ENCODE results near the gene OR14A2. TPM values are rescaled to one million over a fixed set of nuclear protein-coding genes. Genes with fewer than 3 reads are reported as not detected.

The OR14A2 gene
- total RNA-seq, 1 donor from 2014 or later: not detected

DNA sequence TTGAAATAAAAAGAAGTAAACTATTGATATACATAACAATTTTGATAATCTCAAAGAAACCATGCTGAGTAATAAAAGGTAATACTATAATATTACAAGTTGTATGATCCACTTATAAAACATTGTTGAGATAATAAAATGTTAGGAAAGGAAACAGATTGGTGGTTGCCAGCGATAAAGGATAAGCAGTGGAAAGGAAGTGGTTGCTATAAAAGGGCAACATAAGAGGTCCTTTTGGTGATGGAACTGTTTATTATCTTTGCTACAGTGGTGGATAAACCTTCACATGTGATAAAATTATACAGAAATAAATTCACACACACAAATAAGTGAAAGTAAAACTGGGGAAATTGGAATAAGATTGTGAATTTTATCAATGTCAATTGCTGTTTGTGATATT is 46.6 kb downstream of the OR14A2 start:
- Mint-ChIP-seq H3K4me1 (ENCODE audit: low read depth, unreplicated experiment) (no peaks in the 10 kb centered on the region), H3K27ac (ENCODE audit: unreplicated experiment) (no peak overlapping the region), H3K4me3 (ENCODE audit: unreplicated experiment) (no peak overlapping the region), H3K36me3 (ENCODE audit: low read depth, unreplicated experiment) (no peaks in the 10 kb centered on the region), H3K27me3 (ENCODE audit: low read depth, unreplicated experiment) (no peaks in the 10 kb centered on the region), H3K9me3 (ENCODE audit: unreplicated experiment) (no peaks in the 10 kb centered on the region)
- Histone ChIP-seq H3K36me3 (ENCODE audit: insufficient read depth, low read length) (no peaks in the 10 kb centered on the region), H3K4me3 (ENCODE audit: insufficient read depth, low read depth, low read length) (no peak overlapping the region), H3K27ac (ENCODE audit: low read depth, low read length) (no peak overlapping the region), H3K27me3 (ENCODE audit: insufficient read depth, low read length) (no peaks in the 10 kb centered on the region), H3K79me2 (ENCODE audit: insufficient read depth, low read length) (no peaks in the 10 kb centered on the region), H2AFZ (ENCODE audit: low read depth, low read length) (no peak overlapping the region), H3K9ac (ENCODE audit: low read length) (no peak overlapping the region), H3K4me1 (ENCODE audit: insufficient read depth, low read length) (no peaks in the 10 kb centered on the region), H3K9me3 (ENCODE audit: insufficient read depth, low read depth, low read length) (peaks cover 3% of the 10 kb centered on the region), H3K4me2 (ENCODE audit: low read length) (no peak overlapping the region), H4K20me1 (ENCODE audit: insufficient read depth, low read length) (no peaks in the 10 kb centered on the region)
- DNase-seq (ENCODE audit: low read depth) (no peak), FAIRE-seq (no peak)
- TF ChIP-seq, protein P1, sequence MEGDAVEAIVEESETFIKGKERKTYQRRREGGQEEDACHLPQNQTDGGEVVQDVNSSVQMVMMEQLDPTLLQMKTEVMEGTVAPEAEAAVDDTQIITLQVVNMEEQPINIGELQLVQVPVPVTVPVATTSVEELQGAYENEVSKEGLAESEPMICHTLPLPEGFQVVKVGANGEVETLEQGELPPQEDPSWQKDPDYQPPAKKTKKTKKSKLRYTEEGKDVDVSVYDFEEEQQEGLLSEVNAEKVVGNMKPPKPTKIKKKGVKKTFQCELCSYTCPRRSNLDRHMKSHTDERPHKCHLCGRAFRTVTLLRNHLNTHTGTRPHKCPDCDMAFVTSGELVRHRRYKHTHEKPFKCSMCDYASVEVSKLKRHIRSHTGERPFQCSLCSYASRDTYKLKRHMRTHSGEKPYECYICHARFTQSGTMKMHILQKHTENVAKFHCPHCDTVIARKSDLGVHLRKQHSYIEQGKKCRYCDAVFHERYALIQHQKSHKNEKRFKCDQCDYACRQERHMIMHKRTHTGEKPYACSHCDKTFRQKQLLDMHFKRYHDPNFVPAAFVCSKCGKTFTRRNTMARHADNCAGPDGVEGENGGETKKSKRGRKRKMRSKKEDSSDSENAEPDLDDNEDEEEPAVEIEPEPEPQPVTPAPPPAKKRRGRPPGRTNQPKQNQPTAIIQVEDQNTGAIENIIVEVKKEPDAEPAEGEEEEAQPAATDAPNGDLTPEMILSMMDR (IDR thresholded peaks at IDR 0.05; ENCODE audit: insufficient read depth, low read depth, low read length): no peak
- no peak for TF ChIP-seq EZH2 (IDR thresholded peaks at IDR 0.05; ENCODE audit: insufficient read depth, low read length)

- no peaks in the 10 kb centered on the region for H4K20me1 ChIP-seq (ENCODE audit: insufficient read depth, low read length)
- no peak for DNase-seq (ENCODE audit: low read depth)
- no peak overlapping the region for H3K9ac ChIP-seq (ENCODE audit: low read length)
Measured at GRCh38 chr1:247681288-247681897, 66.5 kb downstream of the OR14A2 start.

GRCh38 chr1:247680171-247680570 is 67.8 kb downstream of the OR14A2 start:
- H3K27ac ChIP-seq (ENCODE audit: low read depth, low read length): no peak overlapping the region
- no peaks in the 10 kb centered on the region for H4K20me1 ChIP-seq (ENCODE audit: insufficient read depth, low read length)
- H3K27ac Mint-ChIP-seq (ENCODE audit: unreplicated experiment): no peak overlapping the region
- H3K27me3 ChIP-seq (ENCODE audit: insufficient read depth, low read length): no peaks in the 10 kb centered on the region
- H3K4me2 ChIP-seq (ENCODE audit: low read length): no peak overlapping the region
- H3K9me3 Mint-ChIP-seq (ENCODE audit: unreplicated experiment): peaks cover 2% of the 10 kb centered on the region
- H3K36me3 ChIP-seq (ENCODE audit: insufficient read depth, low read length): no peaks in the 10 kb centered on the region
- no peak overlapping the region for H3K4me3 ChIP-seq (ENCODE audit: insufficient read depth, low read depth, low read length)
- no peaks in the 10 kb centered on the region for H3K9me3 ChIP-seq (ENCODE audit: insufficient read depth, low read depth, low read length)
- H3K4me1 ChIP-seq (ENCODE audit: insufficient read depth, low read length): no peaks in the 10 kb centered on the region
- H3K36me3 Mint-ChIP-seq (ENCODE audit: low read depth, unreplicated experiment): no peaks in the 10 kb centered on the region
- H3K4me3 Mint-ChIP-seq (ENCODE audit: unreplicated experiment): no peak overlapping the region
- H3K27me3 Mint-ChIP-seq (ENCODE audit: low read depth, unreplicated experiment): no peaks in the 10 kb centered on the region
- no peak overlapping the region for H2AFZ ChIP-seq (ENCODE audit: low read depth, low read length)
- no peak overlapping the region for H3K9ac ChIP-seq (ENCODE audit: low read length)
- no peaks in the 10 kb centered on the region for H3K4me1 Mint-ChIP-seq (ENCODE audit: low read depth, unreplicated experiment)
- no peaks in the 10 kb centered on the region for H3K79me2 ChIP-seq (ENCODE audit: insufficient read depth, low read length)
- FAIRE-seq (no peak), DNase-seq (ENCODE audit: low read depth) (no peak)
- TF ChIP-seq, protein P1 (IDR thresholded peaks at IDR 0.05; ENCODE audit: insufficient read depth, low read depth, low read length): no peak
- TF ChIP-seq EZH2 (IDR thresholded peaks at IDR 0.05; ENCODE audit: insufficient read depth, low read length): no peak

More at GRCh38 chr1:247681288-247681897, 66.5 kb downstream of the OR14A2 start:
- Histone ChIP-seq H3K4me3 (ENCODE audit: insufficient read depth, low read depth, low read length) (no peak overlapping the region), H3K79me2 (ENCODE audit: insufficient read depth, low read length) (no peaks in the 10 kb centered on the region), H3K36me3 (ENCODE audit: insufficient read depth, low read length) (no peaks in the 10 kb centered on the region), H3K9me3 (ENCODE audit: insufficient read depth, low read depth, low read length) (no peaks in the 10 kb centered on the region), H3K27me3 (ENCODE audit: insufficient read depth, low read length) (no peaks in the 10 kb centered on the region), H3K27ac (ENCODE audit: low read depth, low read length) (no peak overlapping the region), H3K4me1 (ENCODE audit: insufficient read depth, low read length) (no peaks in the 10 kb centered on the region), H2AFZ (ENCODE audit: low read depth, low read length) (no peak overlapping the region), H3K4me2 (ENCODE audit: low read length) (no peak overlapping the region)
- H3K27me3 Mint-ChIP-seq (ENCODE audit: low read depth, unreplicated experiment): no peaks in the 10 kb centered on the region
- FAIRE-seq: no peak
- H3K36me3 Mint-ChIP-seq (ENCODE audit: low read depth, unreplicated experiment): no peaks in the 10 kb centered on the region
- no peaks in the 10 kb centered on the region for H3K4me1 Mint-ChIP-seq (ENCODE audit: low read depth, unreplicated experiment)
- H3K27ac Mint-ChIP-seq (ENCODE audit: unreplicated experiment): no peak overlapping the region
- TF ChIP-seq EZH2 (IDR thresholded peaks at IDR 0.05; ENCODE audit: insufficient read depth, low read length): no peak
- TF ChIP-seq, protein P1 (IDR thresholded peaks at IDR 0.05; ENCODE audit: insufficient read depth, low read depth, low read length): peak; percentile 69
- no peak overlapping the region for H3K4me3 Mint-ChIP-seq (ENCODE audit: unreplicated experiment)
- H3K9me3 Mint-ChIP-seq (ENCODE audit: unreplicated experiment): peaks cover 2% of the 10 kb centered on the region

Measured in astrocyte (in vitro differentiated cells and primary cell).